ENCODE data around the gene INAVA. TPM values are rescaled to one million over a fixed set of nuclear protein-coding genes. Genes with fewer than 3 reads are reported as not detected.

Gene INAVA
- polyA plus RNA-seq, 1 experiment = 0.16 TPM

GRCh38 chr1:200916152-200916551 lies 21.5 kb downstream of the INAVA start:
- no peak for DNase-seq (ENCODE audit: low read depth, low spot score)
- CTCF ChIA-PET = interaction anchor here (1.0 kb wide), 1 partner anchor 294 kb away, joined by 3 read pairs; no protein-coding TSS in a partner anchor

GRCh38 chr1:200916681-200917080 lies 22.0 kb downstream of the INAVA start:
- CTCF ChIA-PET = no interaction called here
- no peak for TF ChIP-seq CTCF (IDR thresholded peaks at IDR 0.05; ENCODE audit: low read depth, low read length)
- no peak overlapping the region for H3K4me3 ChIP-seq (ENCODE audit: low read depth, low read length)
- POLR2A ChIA-PET = no interaction called here
- H3K9me3 ChIP-seq (ENCODE audit: control insufficient read depth, insufficient read depth, low read length) = no peaks in the 10 kb centered on the region; the same call in 1 of the 2 replicates
- DNase-seq (ENCODE audit: low read depth, low spot score) = no peak
- peaks cover 27% of the 10 kb centered on the region for H3K27me3 ChIP-seq (ENCODE audit: control insufficient read depth, insufficient read depth, low read length)
- no peak overlapping the region for H3K27ac ChIP-seq (ENCODE audit: low read depth, low read length)

More at GRCh38 chr1:200916152-200916551, 21.5 kb downstream of the INAVA start:
- no peaks in the 10 kb centered on the region; the same call in 1 of the 2 replicates for H3K9me3 ChIP-seq (ENCODE audit: control insufficient read depth, insufficient read depth, low read length)
- no peak overlapping the region for H3K27ac ChIP-seq (ENCODE audit: low read depth, low read length)
- H3K4me3 ChIP-seq (ENCODE audit: low read depth, low read length) = no peak overlapping the region
- peaks cover 24% of the 10 kb centered on the region for H3K27me3 ChIP-seq (ENCODE audit: control insufficient read depth, insufficient read depth, low read length)
- no peak for TF ChIP-seq CTCF (IDR thresholded peaks at IDR 0.05; ENCODE audit: low read depth, low read length)
- POLR2A ChIA-PET = no interaction called here

GRCh38 chr1:200917291-200917817 lies 22.7 kb downstream of the INAVA start:
- ChIA-PET CTCF (no interaction called here), POLR2A (no interaction called here)
- no peak for DNase-seq (ENCODE audit: low read depth, low spot score)
- no peaks in the 10 kb centered on the region; the same call in 1 of the 2 replicates for H3K9me3 ChIP-seq (ENCODE audit: control insufficient read depth, insufficient read depth, low read length)
- H3K27me3 ChIP-seq (ENCODE audit: control insufficient read depth, insufficient read depth, low read length) = peaks cover 29% of the 10 kb centered on the region
- no peak overlapping the region for H3K4me3 ChIP-seq (ENCODE audit: low read depth, low read length)
- TF ChIP-seq CTCF (IDR thresholded peaks at IDR 0.05; ENCODE audit: low read depth, low read length) = no peak
- H3K27ac ChIP-seq (ENCODE audit: low read depth, low read length) = no peak overlapping the region

- DNase-seq (ENCODE audit: low read depth, low spot score) = no peak
- Histone ChIP-seq H3K4me3 (ENCODE audit: low read depth, low read length) (no peak overlapping the region), H3K27ac (ENCODE audit: low read depth, low read length) (no peak overlapping the region), H3K27me3 (ENCODE audit: control insufficient read depth, insufficient read depth, low read length) (peaks cover 24% of the 10 kb centered on the region), H3K9me3 (ENCODE audit: control insufficient read depth, insufficient read depth, low read length) (no peaks in the 10 kb centered on the region; the same call in 1 of the 2 replicates)
- POLR2A ChIA-PET = no interaction called here
- CTCF ChIA-PET = no interaction called here
- no peak for TF ChIP-seq CTCF (IDR thresholded peaks at IDR 0.05; ENCODE audit: low read depth, low read length)
Observed at GRCh38 chr1:200918006-200918405, 23.3 kb downstream of the INAVA start.

- CTCF ChIA-PET = no interaction called here
- Histone ChIP-seq H3K27me3 (ENCODE audit: control insufficient read depth, insufficient read depth, low read length) (peaks cover 24% of the 10 kb centered on the region), H3K27ac (ENCODE audit: low read depth, low read length) (no peak overlapping the region), H3K4me3 (ENCODE audit: low read depth, low read length) (no peak overlapping the region), H3K9me3 (ENCODE audit: control insufficient read depth, insufficient read depth, low read length) (no peaks in the 10 kb centered on the region; the same call in 1 of the 2 replicates)
- TF ChIP-seq CTCF (IDR thresholded peaks at IDR 0.05; ENCODE audit: low read depth, low read length) = no peak
- no peak for DNase-seq (ENCODE audit: low read depth, low spot score)
- POLR2A ChIA-PET = no interaction called here
Observed at GRCh38 chr1:200919386-200919785, 24.7 kb downstream of the INAVA start.
